Measurements from ENCODE around the gene HARS2.
"Not testable (repeated sequence)": the region's sequence is repeated elsewhere in the genome, so short reads cannot be mapped to it uniquely, and the experiment has no call there.

HARS2 gene

DNA sequence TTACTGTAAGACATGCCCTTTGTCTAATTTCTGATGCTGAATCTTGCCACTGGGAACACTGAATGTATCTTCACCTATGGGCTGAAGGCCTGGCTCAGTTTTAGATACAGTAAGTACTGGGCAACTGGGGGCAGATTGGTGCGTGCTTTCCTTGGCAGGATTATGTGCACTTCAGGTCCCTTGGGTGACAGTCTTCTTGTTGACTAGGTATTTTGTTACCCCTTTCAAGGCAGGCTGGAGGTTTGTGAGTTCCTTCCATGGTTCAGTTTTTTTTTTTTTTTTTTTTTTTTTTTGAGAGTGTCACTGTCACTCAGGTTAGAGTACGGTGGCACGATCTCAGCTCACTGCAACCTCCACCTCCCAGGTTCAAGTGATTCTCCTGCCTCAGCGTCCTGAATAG is 16.6 kb downstream of the HARS2 start:
- Histone ChIP-seq H3K9ac (ENCODE audit: low read length) (no peak overlapping the region), H3K9me3 (ENCODE audit: control insufficient read depth, low read length) (no peaks in the 10 kb centered on the region), H3K36me3 (ENCODE audit: control insufficient read depth, insufficient read depth, low read length, severe bottlenecking) (peaks cover 42% of the 10 kb centered on the region), H3K4me3 (ENCODE audit: low read length) (no peak overlapping the region), H3K27me3 (replicated peaks; ENCODE audit: control insufficient read depth, insufficient read depth, low read length) (no peaks in the 10 kb centered on the region), H3K4me1 (ENCODE audit: control insufficient read depth, insufficient read depth, low read length) (peaks cover 5% of the 10 kb centered on the region)
- DNase-seq (ENCODE audit: low read depth), result no peak

DNA sequence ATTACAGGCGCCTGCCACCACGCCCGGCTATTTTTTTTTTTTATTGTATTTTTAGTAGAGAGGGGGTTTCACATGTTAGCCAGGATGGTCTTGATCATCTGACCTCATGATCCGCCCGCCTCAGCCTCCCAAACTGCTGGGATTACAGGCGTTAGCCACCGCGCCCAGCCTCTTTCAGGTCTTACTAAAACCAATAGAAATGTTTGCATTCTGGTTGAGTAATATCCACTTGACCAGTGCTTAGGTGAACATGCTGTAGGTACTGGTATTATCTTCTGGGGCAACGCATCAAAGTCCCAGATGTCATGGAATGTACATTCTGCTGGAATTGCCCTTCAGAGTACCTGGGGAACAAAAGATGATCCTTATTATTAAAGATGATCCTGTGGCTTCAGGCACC is 17.5 kb downstream of the HARS2 start:
- DNase-seq (ENCODE audit: low read depth); H3K9me3 ChIP-seq (ENCODE audit: control insufficient read depth, low read length): not testable (repeated sequence)

DNA sequence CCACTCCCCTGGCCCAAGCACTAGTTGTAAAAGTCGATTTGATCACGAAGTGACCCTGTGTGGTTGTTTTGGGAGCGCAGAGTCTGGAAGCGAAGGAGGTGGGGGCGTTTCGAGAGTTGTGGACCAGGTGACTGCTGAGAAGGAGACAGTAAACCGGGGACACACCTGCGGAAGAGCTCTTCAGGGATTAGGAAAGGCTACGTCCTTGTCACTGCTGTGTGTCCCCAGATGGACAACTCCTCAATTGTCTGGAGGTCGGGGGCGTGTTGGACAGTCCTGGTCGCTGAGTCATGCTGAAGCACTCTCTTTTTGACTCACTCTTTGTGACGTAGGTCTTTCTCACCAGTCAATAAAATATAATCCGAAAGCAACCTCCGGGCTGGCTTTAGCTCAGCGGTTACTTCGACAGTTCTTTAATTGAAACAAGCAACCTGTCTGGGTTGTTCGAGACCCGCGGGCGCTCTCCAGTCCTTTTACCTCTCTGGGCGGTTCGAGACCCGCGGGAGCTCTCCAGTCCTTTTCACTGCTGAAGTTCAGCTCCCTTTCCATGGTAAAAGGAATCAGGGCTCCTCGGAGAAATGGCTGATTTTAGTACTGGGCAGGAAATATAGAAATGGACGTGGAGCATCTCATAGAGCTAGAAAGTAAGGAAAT is 19.8 kb downstream of the HARS2 start:
- peaks cover 11% of the 10 kb centered on the region for H3K36me3 ChIP-seq (ENCODE audit: control insufficient read depth, insufficient read depth, low read length, severe bottlenecking)
- peak overlapping the region; percentile 82 for H3K9ac ChIP-seq (ENCODE audit: low read length)
- peak overlapping the region; percentile 88 for H3K4me3 ChIP-seq (ENCODE audit: low read length)
- H3K27me3 ChIP-seq (replicated peaks; ENCODE audit: control insufficient read depth, insufficient read depth, low read length), result no peaks in the 10 kb centered on the region
- DNase-seq (ENCODE audit: low read depth), result peak; percentile 95
- peaks cover 5% of the 10 kb centered on the region for H3K4me1 ChIP-seq (ENCODE audit: control insufficient read depth, insufficient read depth, low read length)
- H3K9me3 ChIP-seq (ENCODE audit: control insufficient read depth, low read length), result no peaks in the 10 kb centered on the region

More for the DNA sequence above, 17.5 kb downstream of the HARS2 start:
- H3K36me3 ChIP-seq (ENCODE audit: control insufficient read depth, insufficient read depth, low read length, severe bottlenecking), result peaks cover 34% of the 10 kb centered on the region
- not testable (repeated sequence) for H3K4me1 ChIP-seq (ENCODE audit: control insufficient read depth, insufficient read depth, low read length); H3K4me3 ChIP-seq (ENCODE audit: low read length); H3K27me3 ChIP-seq (replicated peaks; ENCODE audit: control insufficient read depth, insufficient read depth, low read length); H3K9ac ChIP-seq (ENCODE audit: low read length)

DNA sequence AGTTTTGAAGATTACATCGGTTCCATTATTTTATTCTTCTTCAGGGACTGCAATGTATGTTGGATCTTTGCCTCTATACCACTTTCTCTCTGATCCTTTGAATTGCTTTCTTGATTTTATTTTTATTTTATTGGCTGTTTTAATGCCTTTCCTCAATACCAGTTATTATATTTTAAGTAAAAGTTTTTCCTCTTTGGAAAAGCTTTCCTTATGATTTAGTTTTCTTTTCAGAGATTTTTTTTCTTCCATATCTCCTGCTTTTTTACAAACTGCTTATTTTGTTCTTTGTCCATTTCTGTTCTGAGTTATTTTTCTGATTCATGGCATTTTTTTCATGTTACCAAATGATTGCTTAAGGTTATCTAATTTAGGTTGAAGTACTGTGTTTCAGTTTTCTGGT is 20.5 kb downstream of the HARS2 start:
- Histone ChIP-seq H3K9me3 (ENCODE audit: control insufficient read depth, low read length) (no peaks in the 10 kb centered on the region), H3K36me3 (ENCODE audit: control insufficient read depth, insufficient read depth, low read length, severe bottlenecking) (peaks cover 8% of the 10 kb centered on the region), H3K4me1 (ENCODE audit: control insufficient read depth, insufficient read depth, low read length) (peaks cover 5% of the 10 kb centered on the region), H3K4me3 (ENCODE audit: low read length) (peak overlapping the region; percentile 88), H3K9ac (ENCODE audit: low read length) (no peak overlapping the region), H3K27me3 (replicated peaks; ENCODE audit: control insufficient read depth, insufficient read depth, low read length) (no peaks in the 10 kb centered on the region)
- DNase-seq (ENCODE audit: low read depth), result no peak

DNA sequence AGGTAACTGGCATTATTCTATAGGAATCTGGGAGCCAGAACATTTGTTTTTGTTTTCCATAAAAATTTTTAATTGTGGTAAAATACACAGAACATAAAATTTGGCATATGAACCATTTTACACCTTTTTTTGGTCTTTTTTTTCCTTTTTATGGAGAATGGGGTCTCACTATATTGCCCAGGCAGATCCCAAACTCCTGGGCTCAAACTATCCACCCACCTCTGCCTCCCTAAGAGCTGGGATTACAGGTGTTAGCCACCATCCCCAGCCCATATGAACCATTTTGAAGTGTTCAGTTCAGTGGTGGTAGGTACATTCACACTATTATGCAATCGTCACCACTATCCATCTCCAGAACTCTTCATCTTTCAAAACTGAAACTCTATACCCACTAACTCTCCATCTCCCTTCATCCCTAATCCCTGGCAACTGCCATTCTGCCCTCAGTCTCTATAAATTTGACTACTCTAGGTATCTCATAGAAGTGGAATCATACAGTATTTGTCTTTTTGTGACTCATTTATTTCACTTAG is 22.4 kb downstream of the HARS2 start:
- Histone ChIP-seq H3K4me1 (ENCODE audit: control insufficient read depth, insufficient read depth, low read length) (peaks cover 5% of the 10 kb centered on the region), H3K4me3 (ENCODE audit: low read length) (no peak overlapping the region), H3K9ac (ENCODE audit: low read length) (no peak overlapping the region), H3K9me3 (ENCODE audit: control insufficient read depth, low read length) (no peaks in the 10 kb centered on the region), H3K36me3 (ENCODE audit: control insufficient read depth, insufficient read depth, low read length, severe bottlenecking) (no peaks in the 10 kb centered on the region), H3K27me3 (replicated peaks; ENCODE audit: control insufficient read depth, insufficient read depth, low read length) (no peaks in the 10 kb centered on the region)
- no peak for DNase-seq (ENCODE audit: low read depth)

DNA sequence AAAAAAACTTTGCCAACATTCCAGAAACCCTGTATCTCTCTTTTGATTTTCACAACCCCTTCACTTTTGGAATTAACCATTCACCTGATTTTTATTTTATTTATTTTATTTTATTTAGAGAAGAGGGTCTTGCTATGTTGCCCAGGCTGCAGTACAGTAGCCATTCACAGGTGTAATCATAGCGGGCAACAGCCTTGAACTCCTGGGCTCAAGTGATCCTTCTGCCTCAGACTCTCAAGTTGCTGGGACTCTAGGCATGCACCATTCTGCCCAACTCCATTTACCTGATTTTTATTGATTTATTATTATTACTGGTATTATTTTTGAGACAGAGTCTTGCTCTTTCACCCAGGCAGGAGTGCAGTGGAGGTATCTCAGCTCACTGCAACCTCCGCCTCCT is 25.0 kb downstream of the HARS2 start:
- H3K27me3 ChIP-seq (replicated peaks; ENCODE audit: control insufficient read depth, insufficient read depth, low read length); H3K4me1 ChIP-seq (ENCODE audit: control insufficient read depth, insufficient read depth, low read length); H3K9ac ChIP-seq (ENCODE audit: low read length); DNase-seq (ENCODE audit: low read depth); H3K9me3 ChIP-seq (ENCODE audit: control insufficient read depth, low read length); H3K4me3 ChIP-seq (ENCODE audit: low read length); H3K36me3 ChIP-seq (ENCODE audit: control insufficient read depth, insufficient read depth, low read length, severe bottlenecking): not testable (repeated sequence)

DNA sequence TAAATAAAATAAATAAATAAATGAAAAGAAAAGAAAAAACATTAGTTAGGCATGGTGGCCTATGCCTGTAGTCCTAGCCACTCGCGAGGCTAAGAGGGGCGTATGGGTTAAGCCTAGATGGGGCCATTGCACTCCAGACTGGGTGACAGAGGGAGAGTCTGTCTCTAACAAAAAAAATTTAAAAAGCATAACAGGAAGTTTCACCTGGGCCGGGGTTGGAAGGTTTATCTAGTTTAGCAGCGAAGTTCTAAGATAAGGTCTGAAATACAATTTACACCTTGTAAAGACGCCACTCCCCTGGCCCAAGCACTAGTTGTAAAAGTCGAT is 27.0 kb downstream of the HARS2 start:
- H3K27me3 ChIP-seq (replicated peaks; ENCODE audit: control insufficient read depth, insufficient read depth, low read length), result no peaks in the 10 kb centered on the region
- no peak overlapping the region for H3K4me3 ChIP-seq (ENCODE audit: low read length)
- H3K9me3 ChIP-seq (ENCODE audit: control insufficient read depth, low read length), result no peaks in the 10 kb centered on the region
- DNase-seq (ENCODE audit: low read depth), result no peak
- no peaks in the 10 kb centered on the region for H3K4me1 ChIP-seq (ENCODE audit: control insufficient read depth, insufficient read depth, low read length)
- H3K36me3 ChIP-seq (ENCODE audit: control insufficient read depth, insufficient read depth, low read length, severe bottlenecking), result no peaks in the 10 kb centered on the region
- H3K9ac ChIP-seq (ENCODE audit: low read length), result no peak overlapping the region

DNA sequence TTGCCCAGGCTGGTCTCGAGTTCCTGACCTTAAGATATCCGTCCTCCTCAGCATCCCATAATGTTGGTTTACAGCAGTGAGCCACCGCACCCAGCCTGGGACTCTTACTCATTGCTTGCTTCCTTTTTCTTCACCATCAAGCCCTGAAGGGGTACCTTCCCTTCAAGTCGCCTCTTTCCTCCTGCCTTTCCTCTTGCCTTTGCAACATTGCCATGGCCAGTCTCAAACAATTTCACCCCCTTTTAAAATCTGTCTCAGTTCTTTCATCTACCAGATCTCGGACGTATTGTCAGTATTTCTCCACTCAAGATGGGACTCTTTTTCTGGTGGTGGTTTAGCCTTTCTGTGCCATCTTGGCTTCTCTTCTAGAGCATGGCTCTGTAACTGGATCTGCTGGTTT is 29.5 kb downstream of the HARS2 start:
- not testable (repeated sequence) for H3K4me3 ChIP-seq (ENCODE audit: low read length); H3K27me3 ChIP-seq (replicated peaks; ENCODE audit: control insufficient read depth, insufficient read depth, low read length); H3K9ac ChIP-seq (ENCODE audit: low read length); H3K9me3 ChIP-seq (ENCODE audit: control insufficient read depth, low read length); H3K36me3 ChIP-seq (ENCODE audit: control insufficient read depth, insufficient read depth, low read length, severe bottlenecking); DNase-seq (ENCODE audit: low read depth); H3K4me1 ChIP-seq (ENCODE audit: control insufficient read depth, insufficient read depth, low read length)

DNA sequence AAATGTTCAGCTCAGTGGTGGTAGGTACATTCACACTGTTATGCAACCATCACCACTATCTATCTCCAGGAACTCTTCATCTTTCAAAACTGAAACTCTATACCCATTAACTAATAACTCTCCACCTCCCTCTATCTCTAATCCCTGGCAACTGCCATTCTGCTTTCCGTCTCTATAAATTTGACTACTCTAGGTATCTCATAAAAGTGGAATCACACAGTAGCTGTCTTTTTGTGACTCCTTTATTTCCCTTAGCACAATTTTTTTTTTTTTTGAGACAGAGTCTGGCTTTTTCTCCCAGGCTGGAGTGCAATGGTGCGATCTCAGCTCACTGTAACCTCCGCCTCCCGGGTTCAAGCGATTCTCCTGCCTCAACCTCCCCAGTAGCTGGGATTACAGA is 30.1 kb downstream of the HARS2 start:
- H3K27me3 ChIP-seq (replicated peaks; ENCODE audit: control insufficient read depth, insufficient read depth, low read length); H3K9me3 ChIP-seq (ENCODE audit: control insufficient read depth, low read length); H3K9ac ChIP-seq (ENCODE audit: low read length); H3K4me3 ChIP-seq (ENCODE audit: low read length); H3K36me3 ChIP-seq (ENCODE audit: control insufficient read depth, insufficient read depth, low read length, severe bottlenecking); H3K4me1 ChIP-seq (ENCODE audit: control insufficient read depth, insufficient read depth, low read length); DNase-seq (ENCODE audit: low read depth): not testable (repeated sequence)

DNA sequence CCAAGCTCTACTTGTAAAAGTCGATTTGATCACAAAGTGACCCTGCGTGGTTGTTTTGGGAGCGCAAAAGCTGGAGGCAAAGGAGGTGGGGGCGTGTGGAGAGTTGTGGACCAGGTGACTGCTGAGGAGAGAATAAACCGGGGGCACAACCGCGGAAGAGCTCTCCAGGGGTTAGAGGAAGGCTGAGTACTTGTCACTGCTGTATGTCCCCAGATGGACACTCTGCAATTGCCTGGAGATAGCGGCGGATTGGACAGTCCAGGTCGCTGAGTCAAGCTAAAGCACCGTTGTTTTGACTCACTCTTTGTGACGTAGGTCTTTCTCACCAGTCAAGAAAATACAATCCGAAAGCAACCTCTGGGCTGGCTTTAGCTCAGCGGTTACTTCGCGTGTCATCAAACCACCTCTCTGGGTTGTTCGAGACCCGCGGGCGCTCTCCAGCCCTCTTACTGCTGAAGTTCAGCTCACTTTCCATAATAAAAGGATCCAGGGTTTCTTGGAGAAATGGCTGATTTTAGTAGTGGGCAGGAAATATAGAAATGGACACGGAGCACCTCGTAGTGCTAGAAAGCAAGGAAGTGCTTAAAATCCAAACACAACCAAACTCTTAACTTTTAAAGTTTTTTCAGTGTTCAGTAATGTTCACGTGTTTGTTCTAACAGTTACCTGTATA is 34.7 kb downstream of the HARS2 start:
- Histone ChIP-seq H3K4me1 (ENCODE audit: control insufficient read depth, insufficient read depth, low read length) (no peaks in the 10 kb centered on the region), H3K4me3 (ENCODE audit: low read length) (peak overlapping the region; percentile 74), H3K36me3 (ENCODE audit: control insufficient read depth, insufficient read depth, low read length, severe bottlenecking) (no peaks in the 10 kb centered on the region), H3K27me3 (replicated peaks; ENCODE audit: control insufficient read depth, insufficient read depth, low read length) (no peaks in the 10 kb centered on the region), H3K9ac (ENCODE audit: low read length) (no peak overlapping the region), H3K9me3 (ENCODE audit: control insufficient read depth, low read length) (no peaks in the 10 kb centered on the region)
- DNase-seq (ENCODE audit: low read depth), result peak; percentile 79

DNA sequence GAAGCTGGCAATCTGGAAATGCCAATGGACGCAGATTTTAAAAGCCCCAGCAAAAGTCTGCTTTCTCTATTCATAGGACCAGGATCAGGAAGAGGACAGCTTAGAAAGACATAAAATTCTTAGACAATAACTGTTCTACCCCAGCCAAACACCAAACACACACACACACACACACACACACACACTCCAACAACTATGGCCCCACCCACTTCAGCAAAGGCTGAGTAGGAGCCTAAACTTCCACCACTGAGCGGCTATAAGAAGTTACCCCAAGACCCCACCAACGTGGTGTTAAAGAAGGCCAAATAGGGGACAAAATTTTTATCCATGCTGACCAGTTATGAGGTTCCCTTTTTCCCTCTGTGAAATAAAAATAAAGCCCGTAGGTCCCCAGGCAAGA is 41.8 kb downstream of the HARS2 start:
- Histone ChIP-seq H3K36me3 (ENCODE audit: control insufficient read depth, insufficient read depth, low read length, severe bottlenecking) (no peaks in the 10 kb centered on the region), H3K4me1 (ENCODE audit: control insufficient read depth, insufficient read depth, low read length) (no peaks in the 10 kb centered on the region), H3K9me3 (ENCODE audit: control insufficient read depth, low read length) (peaks cover 3% of the 10 kb centered on the region), H3K27me3 (replicated peaks; ENCODE audit: control insufficient read depth, insufficient read depth, low read length) (peaks cover 5% of the 10 kb centered on the region), H3K4me3 (ENCODE audit: low read length) (no peak overlapping the region), H3K9ac (ENCODE audit: low read length) (no peak overlapping the region)
- no peak for DNase-seq (ENCODE audit: low read depth)

DNA sequence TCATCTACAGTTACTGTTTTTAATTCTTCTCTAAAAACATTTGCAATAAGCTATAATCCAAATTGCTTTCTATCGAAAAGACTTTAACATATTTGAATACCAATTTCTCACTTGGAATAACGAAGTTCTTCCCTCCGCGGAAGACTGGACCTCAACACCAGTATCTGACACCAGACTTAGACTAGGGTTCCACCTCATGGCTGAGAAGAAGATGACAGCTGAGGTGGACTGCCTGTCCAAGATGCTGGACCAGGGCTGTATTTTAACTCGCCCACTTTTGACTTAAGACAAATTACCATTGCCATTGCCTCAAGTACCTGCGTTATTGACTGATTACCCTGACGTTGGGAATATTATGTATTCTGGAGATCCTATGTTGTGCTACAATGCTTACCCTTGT is 43.1 kb downstream of the HARS2 start:
- Histone ChIP-seq H3K36me3 (ENCODE audit: control insufficient read depth, insufficient read depth, low read length, severe bottlenecking) (no peaks in the 10 kb centered on the region), H3K9ac (ENCODE audit: low read length) (no peak overlapping the region), H3K27me3 (replicated peaks; ENCODE audit: control insufficient read depth, insufficient read depth, low read length) (peaks cover 5% of the 10 kb centered on the region), H3K9me3 (ENCODE audit: control insufficient read depth, low read length) (peaks cover 3% of the 10 kb centered on the region), H3K4me1 (ENCODE audit: control insufficient read depth, insufficient read depth, low read length) (no peaks in the 10 kb centered on the region), H3K4me3 (ENCODE audit: low read length) (no peak overlapping the region)
- no peak for DNase-seq (ENCODE audit: low read depth)

Data from adipocyte (in vitro differentiated cells).